GM19043 (cell line): Measurements from ENCODE around the gene MAP2K1.
"Not testable (repeated sequence)": the region's sequence is repeated elsewhere in the genome, so short reads cannot be mapped to it uniquely, and the experiment has no call there.

Experiments used
- ATAC-seq: cut with Tn5 transposase; IDR thresholded peaks from one replicate; pipeline ENCODE4 v1.9.1; 2021; ENCODE audit warnings: low read depth; ENCODE audit not compliant: unreplicated experiment

Gene MAP2K1

GRCh38 chr15:66390678-66391077 lies 4.0 kb downstream of the MAP2K1 start:
- ATAC-seq, result no peak

- not testable (repeated sequence) for ATAC-seq
Measured at GRCh38 chr15:66393037-66393436, 6.3 kb downstream of the MAP2K1 start.

GRCh38 chr15:66394472-66394871 lies 7.8 kb downstream of the MAP2K1 start:
- no peak for ATAC-seq

- no peak for ATAC-seq
Measured at GRCh38 chr15:66394915-66395314, 8.2 kb downstream of the MAP2K1 start.

- no peak for ATAC-seq
Measured at GRCh38 chr15:66399276-66399675, 12.6 kb downstream of the MAP2K1 start.

GRCh38 chr15:66400351-66400774 lies 13.7 kb downstream of the MAP2K1 start:
- ATAC-seq, result no peak

GRCh38 chr15:66401130-66402021 lies 14.7 kb downstream of the MAP2K1 start:
- no peak for ATAC-seq

- no peak for ATAC-seq
Measured at GRCh38 chr15:66402761-66403284, 16.1 kb downstream of the MAP2K1 start.

- ATAC-seq, result no peak
Measured at GRCh38 chr15:66403323-66403722, 16.6 kb downstream of the MAP2K1 start.

GRCh38 chr15:66404122-66404521 lies 17.4 kb downstream of the MAP2K1 start:
- no peak for ATAC-seq

GRCh38 chr15:66404532-66404931 lies 17.8 kb downstream of the MAP2K1 start:
- ATAC-seq, result no peak

- no peak for ATAC-seq
Measured at GRCh38 chr15:66405007-66405406, 18.3 kb downstream of the MAP2K1 start.

GRCh38 chr15:66405615-66406014 lies 18.9 kb downstream of the MAP2K1 start:
- ATAC-seq, result no peak

- ATAC-seq, result no peak
Measured at GRCh38 chr15:66408254-66408653, 21.5 kb downstream of the MAP2K1 start.

- ATAC-seq, result no peak
Measured at GRCh38 chr15:66408675-66409282, 22.1 kb downstream of the MAP2K1 start.

- no peak for ATAC-seq
Measured at GRCh38 chr15:66409565-66410108, 22.9 kb downstream of the MAP2K1 start.

GRCh38 chr15:66411190-66411589 lies 24.5 kb downstream of the MAP2K1 start:
- ATAC-seq, result no peak

GRCh38 chr15:66412220-66412619 lies 25.5 kb downstream of the MAP2K1 start:
- ATAC-seq, result no peak

- no peak for ATAC-seq
Measured at GRCh38 chr15:66413579-66413978, 26.9 kb downstream of the MAP2K1 start.

- no peak for ATAC-seq
Measured at GRCh38 chr15:66415360-66415759, 28.6 kb downstream of the MAP2K1 start.

GRCh38 chr15:66417736-66418135 lies 31.0 kb downstream of the MAP2K1 start:
- ATAC-seq, result no peak
